HepG2 (cell line): ENCODE data around the gene UROD. TPM values are rescaled to one million over a fixed set of nuclear protein-coding genes. Genes with fewer than 3 reads are reported as not detected.
A peak's percentile ranks its signal among the peaks of the same experiment; 100 is the strongest.

Experiments used
- SP1 ChIP-seq, 2 experiments: fragments of 450-650 bp in 1 of 2; sonication (generic) in 1 of 2; formaldehyde crosslinking in 1 of 2; IDR thresholded peaks; 2 replicates each; pipeline versions ENCODE4 v1.4.0 to v1.6.1; 2016 to 2020; ENCODE audit warnings: missing genetic modification reagents in 1 of 2
- SP2 ChIP-seq: sonication (generic); formaldehyde crosslinking; IDR thresholded peaks from 2 replicates; pipeline ENCODE4 v1.5.1; 2020; ENCODE audit warnings: mild to moderate bottlenecking, missing genetic modification reagents
- ZBTB40 ChIP-seq, 2 experiments: fragments of 450-650 bp in 1 of 2; sonication (generic) in 1 of 2; formaldehyde crosslinking in 1 of 2; IDR thresholded peaks; 2 replicates each; pipeline versions ENCODE4 v1.6.1 to v1.8.0; 2016 to 2022; ENCODE audit warnings: antibody characterized with exemption in 1 of 2, mild to moderate bottlenecking in 1 of 2, missing genetic modification reagents in 1 of 2
- ZNF275 ChIP-seq: sonication (generic); formaldehyde crosslinking; IDR thresholded peaks from 2 replicates; pipeline ENCODE4 v1.8.0; 2022; ENCODE audit warnings: missing genetic modification reagents, mild to moderate bottlenecking, inconsistent platforms, borderline replicate concordance
- ZNF3 ChIP-seq: IDR thresholded peaks from 2 replicates; pipeline ENCODE4 v1.7.0; 2017; ENCODE audit warnings: inconsistent platforms
- ZNF431 ChIP-seq: sonication (generic); formaldehyde crosslinking; IDR thresholded peaks from 2 replicates; pipeline ENCODE4 v1.9.0; 2022; ENCODE audit warnings: missing genetic modification reagents, low read depth, mild to moderate bottlenecking, borderline replicate concordance
- ZNF589 ChIP-seq: sonication (generic); formaldehyde crosslinking; conservative IDR thresholded peaks from 2 replicates; pipeline ENCODE4 v1.8.0; 2022; ENCODE audit warnings: mild to moderate bottlenecking, moderate library complexity, missing genetic modification reagents
- polyA plus RNA-seq, 8 experiments: library from polyadenylated mRNA; depleted of rRNA in 3 of 8; stranded (reverse) in 7 of 8; unstranded in 1 of 8; fragments of >200 nt; fragmentation: Illumina TruSeq in 4 of 8; extraction: Trizol in 4 of 8; gene quantifications; 2 replicates each; pipeline versions ENCODE4 v1.2.1 to v1.2.3, GENCODE V29; 2011 to 2016; ENCODE audit warnings: low read depth in 4 of 8, missing spikeins in 1 of 8, mixed read lengths in 1 of 8; ENCODE audit not compliant: insufficient read depth in 1 of 8
- total RNA-seq, 5 experiments: library from RNA; depleted of rRNA; stranded (reverse); fragments of >200 nt; fragmentation: Illumina TruSeq; extraction: Trizol; gene quantifications; 2 replicates each; pipeline ENCODE4 v1.2.3, GENCODE V29; 2016; ENCODE audit warnings: low read depth in 1 of 5
- TF ChIP-seq, protein P1 (sequence below): sonication (generic); formaldehyde crosslinking; IDR thresholded peaks from 2 replicates; pipeline ENCODE4 v1.9.0; 2021; ENCODE audit warnings: missing genetic modification reagents, borderline replicate concordance
- TF ChIP-seq, protein P2 (sequence below): sonication (generic); formaldehyde crosslinking; IDR thresholded peaks from 2 replicates; pipeline ENCODE4 v1.5.1; 2020; ENCODE audit warnings: mild to moderate bottlenecking, missing genetic modification reagents, moderate library complexity

UROD gene
- total and polyA plus RNA-seq, 2 of the 13 experiments (the other 11 are each of a cell fraction or from before 2014, with no cell fraction given): 162 to 171 TPM

DNA sequence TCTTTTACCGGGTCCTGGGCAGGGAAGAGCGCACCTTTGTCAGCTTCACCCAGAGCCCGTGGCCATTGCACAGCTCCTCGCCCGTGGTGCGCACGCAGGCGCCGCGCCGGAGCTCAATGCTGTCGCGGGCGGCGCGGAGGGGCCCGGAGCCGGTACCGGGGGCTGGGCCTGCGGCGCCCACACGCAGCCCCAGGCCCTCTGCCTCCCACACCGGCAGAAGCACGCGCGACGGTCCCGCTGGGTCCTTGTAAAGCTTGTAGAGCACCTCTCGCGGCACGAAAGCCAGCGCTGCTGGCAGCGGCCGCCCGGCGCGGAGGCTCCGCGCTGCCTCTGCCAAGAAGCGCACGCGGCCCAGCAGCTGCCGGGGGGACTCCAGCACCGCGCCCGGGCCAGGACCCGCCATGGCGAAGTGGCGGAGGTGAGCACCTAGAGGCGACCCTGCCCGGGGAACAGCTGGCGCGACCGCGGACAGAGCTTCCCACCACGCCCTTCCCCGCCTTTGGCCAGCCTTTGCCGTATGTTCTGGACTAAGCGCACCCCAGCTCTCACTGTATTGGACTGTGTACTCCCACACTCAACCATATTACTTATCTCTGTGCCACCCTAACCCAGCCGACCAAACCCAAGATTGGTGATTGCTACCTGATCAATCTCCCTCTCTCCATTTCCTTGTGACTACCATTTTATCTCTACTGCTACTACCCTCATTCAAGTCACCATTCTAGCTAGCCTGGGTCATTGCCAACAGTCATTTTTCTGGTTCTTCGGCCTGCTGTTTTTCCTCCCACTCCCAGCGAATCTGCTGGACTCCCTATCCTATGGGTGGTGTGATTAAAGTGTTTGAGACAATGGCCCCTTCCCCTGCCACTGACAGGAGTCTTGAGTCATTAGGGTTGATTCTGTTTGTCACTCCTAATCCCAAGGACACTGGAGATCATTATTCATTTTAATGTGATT is 921 bp upstream of the UROD start, which contains the start of gene HECTD3 (continued):
- TF ChIP-seq, protein P1, sequence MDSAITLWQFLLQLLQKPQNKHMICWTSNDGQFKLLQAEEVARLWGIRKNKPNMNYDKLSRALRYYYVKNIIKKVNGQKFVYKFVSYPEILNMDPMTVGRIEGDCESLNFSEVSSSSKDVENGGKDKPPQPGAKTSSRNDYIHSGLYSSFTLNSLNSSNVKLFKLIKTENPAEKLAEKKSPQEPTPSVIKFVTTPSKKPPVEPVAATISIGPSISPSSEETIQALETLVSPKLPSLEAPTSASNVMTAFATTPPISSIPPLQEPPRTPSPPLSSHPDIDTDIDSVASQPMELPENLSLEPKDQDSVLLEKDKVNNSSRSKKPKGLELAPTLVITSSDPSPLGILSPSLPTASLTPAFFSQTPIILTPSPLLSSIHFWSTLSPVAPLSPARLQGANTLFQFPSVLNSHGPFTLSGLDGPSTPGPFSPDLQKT (CRISPR knock-in tag): no peak
- TF ChIP-seq ZBTB40 (IDR thresholded peaks at IDR 0.05): no peak
- peak; percentile 77 for TF ChIP-seq ZBTB40 (CRISPR knock-in tag; IDR thresholded peaks at IDR 0.05)
- TF ChIP-seq SP2: 0 out of 2 replicates have a peak, but pooled peaks have one; percentile 21
- TF ChIP-seq ZNF275 (CRISPR knock-in tag): 0 out of 2 replicates have a peak, but pooled peaks have one; percentile 32
- no peak for TF ChIP-seq ZNF589 (CRISPR knock-in tag)
- no peak for TF ChIP-seq ZNF3 (CRISPR knock-in tag)
- TF ChIP-seq SP1 (IDR thresholded peaks at IDR 0.05): no peak
- 0 out of 2 replicates have a peak, but pooled peaks have one; percentile 19 for TF ChIP-seq SP1 (CRISPR knock-in tag; IDR thresholded peaks at IDR 0.05)
- TF ChIP-seq, protein P2, sequence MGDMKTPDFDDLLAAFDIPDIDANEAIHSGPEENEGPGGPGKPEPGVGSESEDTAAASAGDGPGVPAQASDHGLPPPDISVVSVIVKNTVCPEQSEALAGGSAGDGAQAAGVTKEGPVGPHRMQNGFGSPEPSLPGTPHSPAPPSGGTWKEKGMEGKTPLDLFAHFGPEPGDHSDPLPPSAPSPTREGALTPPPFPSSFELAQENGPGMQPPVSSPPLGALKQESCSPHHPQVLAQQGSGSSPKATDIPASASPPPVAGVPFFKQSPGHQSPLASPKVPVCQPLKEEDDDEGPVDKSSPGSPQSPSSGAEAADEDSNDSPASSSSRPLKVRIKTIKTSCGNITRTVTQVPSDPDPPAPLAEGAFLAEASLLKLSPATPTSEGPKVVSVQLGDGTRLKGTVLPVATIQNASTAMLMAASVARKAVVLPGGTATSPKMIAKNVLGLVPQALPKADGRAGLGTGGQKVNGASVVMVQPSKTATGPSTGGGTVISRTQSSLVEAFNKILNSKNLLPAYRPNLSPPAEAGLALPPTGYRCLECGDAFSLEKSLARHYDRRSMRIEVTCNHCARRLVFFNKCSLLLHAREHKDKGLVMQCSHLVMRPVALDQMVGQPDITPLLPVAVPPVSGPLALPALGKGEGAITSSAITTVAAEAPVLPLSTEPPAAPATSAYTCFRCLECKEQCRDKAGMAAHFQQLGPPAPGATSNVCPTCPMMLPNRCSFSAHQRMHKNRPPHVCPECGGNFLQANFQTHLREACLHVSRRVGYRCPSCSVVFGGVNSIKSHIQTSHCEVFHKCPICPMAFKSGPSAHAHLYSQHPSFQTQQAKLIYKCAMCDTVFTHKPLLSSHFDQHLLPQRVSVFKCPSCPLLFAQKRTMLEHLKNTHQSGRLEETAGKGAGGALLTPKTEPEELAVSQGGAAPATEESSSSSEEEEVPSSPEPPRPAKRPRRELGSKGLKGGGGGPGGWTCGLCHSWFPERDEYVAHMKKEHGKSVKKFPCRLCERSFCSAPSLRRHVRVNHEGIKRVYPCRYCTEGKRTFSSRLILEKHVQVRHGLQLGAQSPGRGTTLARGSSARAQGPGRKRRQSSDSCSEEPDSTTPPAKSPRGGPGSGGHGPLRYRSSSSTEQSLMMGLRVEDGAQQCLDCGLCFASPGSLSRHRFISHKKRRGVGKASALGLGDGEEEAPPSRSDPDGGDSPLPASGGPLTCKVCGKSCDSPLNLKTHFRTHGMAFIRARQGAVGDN (CRISPR knock-in tag): peak; percentile 73
- peak; percentile 54; the same call in 1 of the 2 replicates for TF ChIP-seq ZNF431 (CRISPR knock-in tag)
